ENCODE measurements around the gene PRELID3B.

DNA sequence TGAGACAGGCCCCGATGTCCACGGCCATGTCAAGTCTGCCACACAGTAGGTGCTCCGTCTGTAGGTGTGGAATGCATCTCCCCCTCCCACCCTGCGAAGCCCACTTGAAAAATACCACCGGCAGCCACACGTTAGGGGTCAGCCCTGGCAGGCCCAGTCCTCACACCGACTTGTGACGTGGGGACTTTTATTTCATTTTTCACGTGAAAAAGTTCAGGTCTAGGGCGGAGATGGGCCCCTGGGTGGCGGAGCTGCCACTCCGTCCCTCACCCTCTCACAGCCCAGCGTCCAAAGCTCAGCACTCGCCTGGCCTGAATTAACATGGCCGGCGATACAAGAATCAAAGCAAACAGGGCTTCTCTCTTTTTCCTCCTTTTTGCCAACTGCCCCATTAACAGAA lies 27.2 kb downstream of the PRELID3B start:
- TF ChIP-seq, protein P1, sequence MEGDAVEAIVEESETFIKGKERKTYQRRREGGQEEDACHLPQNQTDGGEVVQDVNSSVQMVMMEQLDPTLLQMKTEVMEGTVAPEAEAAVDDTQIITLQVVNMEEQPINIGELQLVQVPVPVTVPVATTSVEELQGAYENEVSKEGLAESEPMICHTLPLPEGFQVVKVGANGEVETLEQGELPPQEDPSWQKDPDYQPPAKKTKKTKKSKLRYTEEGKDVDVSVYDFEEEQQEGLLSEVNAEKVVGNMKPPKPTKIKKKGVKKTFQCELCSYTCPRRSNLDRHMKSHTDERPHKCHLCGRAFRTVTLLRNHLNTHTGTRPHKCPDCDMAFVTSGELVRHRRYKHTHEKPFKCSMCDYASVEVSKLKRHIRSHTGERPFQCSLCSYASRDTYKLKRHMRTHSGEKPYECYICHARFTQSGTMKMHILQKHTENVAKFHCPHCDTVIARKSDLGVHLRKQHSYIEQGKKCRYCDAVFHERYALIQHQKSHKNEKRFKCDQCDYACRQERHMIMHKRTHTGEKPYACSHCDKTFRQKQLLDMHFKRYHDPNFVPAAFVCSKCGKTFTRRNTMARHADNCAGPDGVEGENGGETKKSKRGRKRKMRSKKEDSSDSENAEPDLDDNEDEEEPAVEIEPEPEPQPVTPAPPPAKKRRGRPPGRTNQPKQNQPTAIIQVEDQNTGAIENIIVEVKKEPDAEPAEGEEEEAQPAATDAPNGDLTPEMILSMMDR (IDR thresholded peaks at IDR 0.05; ENCODE audit: insufficient read depth, low read length): no peak
- TF ChIP-seq, protein P2, sequence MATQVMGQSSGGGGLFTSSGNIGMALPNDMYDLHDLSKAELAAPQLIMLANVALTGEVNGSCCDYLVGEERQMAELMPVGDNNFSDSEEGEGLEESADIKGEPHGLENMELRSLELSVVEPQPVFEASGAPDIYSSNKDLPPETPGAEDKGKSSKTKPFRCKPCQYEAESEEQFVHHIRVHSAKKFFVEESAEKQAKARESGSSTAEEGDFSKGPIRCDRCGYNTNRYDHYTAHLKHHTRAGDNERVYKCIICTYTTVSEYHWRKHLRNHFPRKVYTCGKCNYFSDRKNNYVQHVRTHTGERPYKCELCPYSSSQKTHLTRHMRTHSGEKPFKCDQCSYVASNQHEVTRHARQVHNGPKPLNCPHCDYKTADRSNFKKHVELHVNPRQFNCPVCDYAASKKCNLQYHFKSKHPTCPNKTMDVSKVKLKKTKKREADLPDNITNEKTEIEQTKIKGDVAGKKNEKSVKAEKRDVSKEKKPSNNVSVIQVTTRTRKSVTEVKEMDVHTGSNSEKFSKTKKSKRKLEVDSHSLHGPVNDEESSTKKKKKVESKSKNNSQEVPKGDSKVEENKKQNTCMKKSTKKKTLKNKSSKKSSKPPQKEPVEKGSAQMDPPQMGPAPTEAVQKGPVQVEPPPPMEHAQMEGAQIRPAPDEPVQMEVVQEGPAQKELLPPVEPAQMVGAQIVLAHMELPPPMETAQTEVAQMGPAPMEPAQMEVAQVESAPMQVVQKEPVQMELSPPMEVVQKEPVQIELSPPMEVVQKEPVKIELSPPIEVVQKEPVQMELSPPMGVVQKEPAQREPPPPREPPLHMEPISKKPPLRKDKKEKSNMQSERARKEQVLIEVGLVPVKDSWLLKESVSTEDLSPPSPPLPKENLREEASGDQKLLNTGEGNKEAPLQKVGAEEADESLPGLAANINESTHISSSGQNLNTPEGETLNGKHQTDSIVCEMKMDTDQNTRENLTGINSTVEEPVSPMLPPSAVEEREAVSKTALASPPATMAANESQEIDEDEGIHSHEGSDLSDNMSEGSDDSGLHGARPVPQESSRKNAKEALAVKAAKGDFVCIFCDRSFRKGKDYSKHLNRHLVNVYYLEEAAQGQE (IDR thresholded peaks at IDR 0.05; ENCODE audit: insufficient replicate concordance, low read depth): no peak

Measured in HL-60 (cell line).